HepG2 (cell line): ENCODE data around the gene FAM181A. TPM values are rescaled to one million over a fixed set of nuclear protein-coding genes. Genes with fewer than 3 reads are reported as not detected.

Source experiments
- AGO2 ChIP-seq: fragments of 200-400 bp; formaldehyde crosslinking; optimal IDR thresholded peaks from 2 replicates; pipeline ENCODE3; 2017; ENCODE audit warnings: mild to moderate bottlenecking, low read depth, low read length, moderate library complexity
- ATAD3A ChIP-seq: sonication (generic); formaldehyde crosslinking; IDR thresholded peaks from 2 replicates; pipeline ENCODE4 v1.4.0; 2020; ENCODE audit warnings: missing genetic modification reagents
- BATF2 ChIP-seq: sonication (generic); formaldehyde crosslinking; IDR thresholded peaks from 2 replicates; pipeline ENCODE4 v1.8.0; 2022; ENCODE audit warnings: mild to moderate bottlenecking, missing genetic modification reagents, moderate library complexity
- HMGA1 ChIP-seq: sonication (generic); formaldehyde crosslinking; conservative IDR thresholded peaks from 2 replicates; pipeline ENCODE4 v1.4.0; 2020; ENCODE audit warnings: missing genetic modification reagents
- HOXA7 ChIP-seq: sonication (generic); formaldehyde crosslinking; IDR thresholded peaks from 2 replicates; pipeline ENCODE4 v1.8.1; 2022; ENCODE audit warnings: mild to moderate bottlenecking, missing genetic modification reagents, moderate library complexity
- KMT2A ChIP-seq: sonication (generic); formaldehyde crosslinking; IDR thresholded peaks from 2 replicates; pipeline ENCODE4 v1.4.0; 2020; ENCODE audit warnings: missing genetic modification reagents
- PITX1 ChIP-seq: sonication (generic); formaldehyde crosslinking; IDR thresholded peaks from 2 replicates; pipeline ENCODE4 v1.5.1; 2020; ENCODE audit warnings: mild to moderate bottlenecking, missing genetic modification reagents
- PRMT3 ChIP-seq: sonication (generic); formaldehyde crosslinking; IDR thresholded peaks from 2 replicates; pipeline ENCODE4 v1.8.1; 2022; ENCODE audit warnings: low read depth, mild to moderate bottlenecking, moderate library complexity, missing genetic modification reagents, borderline replicate concordance
- REXO4 ChIP-seq: sonication (generic); formaldehyde crosslinking; IDR thresholded peaks from 2 replicates; pipeline ENCODE4 v1.8.0; 2022; ENCODE audit warnings: missing genetic modification reagents, mild to moderate bottlenecking, borderline replicate concordance
- RFXANK ChIP-seq: IDR thresholded peaks from 2 replicates; pipeline ENCODE4 v1.6.1; 2016
- SNAPC2 ChIP-seq: sonication (generic); formaldehyde crosslinking; IDR thresholded peaks from 2 replicates; pipeline ENCODE4 v1.8.1; 2022; ENCODE audit warnings: mild to moderate bottlenecking, missing genetic modification reagents
- ZBTB14 ChIP-seq: sonication (generic); formaldehyde crosslinking; IDR thresholded peaks from 2 replicates; pipeline ENCODE4 v1.4.0; 2020; ENCODE audit warnings: missing genetic modification reagents
- ZFP36L2 ChIP-seq: sonication (generic); formaldehyde crosslinking; IDR thresholded peaks from 2 replicates; pipeline ENCODE4 v1.4.0; 2020; ENCODE audit warnings: missing genetic modification reagents
- ZFY ChIP-seq: sonication (generic); formaldehyde crosslinking; IDR thresholded peaks from 2 replicates; pipeline ENCODE4 v1.4.0; 2020; ENCODE audit warnings: missing genetic modification reagents
- ZNF274 ChIP-seq: sonication (generic); formaldehyde crosslinking; IDR thresholded peaks from 2 replicates; pipeline ENCODE4 v1.5.1; 2020; ENCODE audit warnings: mild to moderate bottlenecking, missing genetic modification reagents
- ZNF335 ChIP-seq: sonication (generic); formaldehyde crosslinking; IDR thresholded peaks from 2 replicates; pipeline ENCODE4 v1.4.0; 2020; ENCODE audit warnings: missing genetic modification reagents
- ZNF33A ChIP-seq: sonication (generic); formaldehyde crosslinking; IDR thresholded peaks from 2 replicates; pipeline ENCODE4 v1.5.1; 2020; ENCODE audit warnings: missing genetic modification reagents, mild to moderate bottlenecking, moderate library complexity, borderline replicate concordance
- ZNF704 ChIP-seq: sonication (generic); formaldehyde crosslinking; IDR thresholded peaks from 2 replicates; pipeline ENCODE4 v1.8.1; 2023; ENCODE audit warnings: mild to moderate bottlenecking, inconsistent platforms, moderate library complexity, missing genetic modification reagents, borderline replicate concordance
- polyA plus RNA-seq, 8 experiments: library from polyadenylated mRNA; depleted of rRNA in 3 of 8; stranded (reverse) in 7 of 8; unstranded in 1 of 8; fragments of >200 nt; fragmentation: Illumina TruSeq in 4 of 8; extraction: Trizol in 4 of 8; gene quantifications; 2 replicates each; pipeline versions ENCODE4 v1.2.1 to v1.2.3, GENCODE V29; 2011 to 2016; ENCODE audit warnings: low read depth in 4 of 8, missing spikeins in 1 of 8, mixed read lengths in 1 of 8; ENCODE audit not compliant: insufficient read depth in 1 of 8
- total RNA-seq, 5 experiments: library from RNA; depleted of rRNA; stranded (reverse); fragments of >200 nt; fragmentation: Illumina TruSeq; extraction: Trizol; gene quantifications; 2 replicates each; pipeline ENCODE4 v1.2.3, GENCODE V29; 2016; ENCODE audit warnings: low read depth in 1 of 5
- TF ChIP-seq, protein P1 (sequence below): sonication (generic); formaldehyde crosslinking; IDR thresholded peaks from 2 replicates; pipeline ENCODE4 v1.8.0; 2022; ENCODE audit warnings: missing genetic modification reagents, low read depth, mild to moderate bottlenecking, borderline replicate concordance
- TF ChIP-seq, protein P2 (sequence below): sonication (generic); formaldehyde crosslinking; IDR thresholded peaks from 2 replicates; pipeline ENCODE4 v1.5.0; 2020; ENCODE audit warnings: mild to moderate bottlenecking, missing genetic modification reagents
- TF ChIP-seq, protein P3 (sequence below): sonication (generic); formaldehyde crosslinking; IDR thresholded peaks from 2 replicates; pipeline ENCODE4 v1.4.0; 2020; ENCODE audit warnings: missing genetic modification reagents
- TF ChIP-seq, protein P4 (sequence below): sonication (generic); formaldehyde crosslinking; IDR thresholded peaks from 2 replicates; pipeline ENCODE4 v1.8.0; 2023; ENCODE audit warnings: mild to moderate bottlenecking, missing genetic modification reagents

FAM181A gene
- total and polyA plus RNA-seq, 2 of the 13 experiments (the other 11 are each of a cell fraction or from before 2014, with no cell fraction given), result 1.1 to 1.5 TPM

DNA sequence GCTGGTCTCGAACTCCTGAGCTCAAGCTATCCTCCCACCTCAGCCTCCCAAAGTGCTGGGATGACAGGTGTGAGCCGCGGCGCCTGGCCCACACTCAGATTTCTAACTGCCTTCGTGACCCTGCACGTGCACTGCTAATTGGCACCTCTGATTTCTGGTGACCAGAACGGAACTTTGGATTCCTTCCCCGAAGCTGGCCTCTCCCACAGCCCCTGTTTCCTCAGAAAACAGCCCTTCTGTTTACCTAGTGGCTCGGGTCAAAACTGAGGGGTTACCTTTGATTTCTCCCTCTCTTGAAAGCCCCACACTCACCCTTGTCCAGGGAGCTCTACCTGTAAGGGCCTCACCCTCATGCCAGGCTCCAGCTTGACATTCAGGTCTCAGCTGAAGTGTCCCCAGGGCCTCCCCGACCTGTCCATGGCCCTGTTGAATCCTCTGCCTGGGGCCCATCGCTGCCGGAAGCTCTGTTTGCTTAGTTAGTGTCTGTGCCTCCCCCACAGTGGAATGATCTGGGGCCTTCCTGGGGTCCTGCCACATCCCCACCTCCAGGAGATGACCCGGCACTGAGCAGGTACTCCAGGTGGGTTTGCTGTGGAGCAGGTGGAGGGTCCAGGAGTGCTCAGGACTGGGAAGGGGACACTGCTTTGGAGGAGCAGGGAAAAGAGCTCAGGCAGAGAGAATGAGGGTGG is 24.4 kb upstream of the FAM181A start (continued):
- TF ChIP-seq, protein P1, sequence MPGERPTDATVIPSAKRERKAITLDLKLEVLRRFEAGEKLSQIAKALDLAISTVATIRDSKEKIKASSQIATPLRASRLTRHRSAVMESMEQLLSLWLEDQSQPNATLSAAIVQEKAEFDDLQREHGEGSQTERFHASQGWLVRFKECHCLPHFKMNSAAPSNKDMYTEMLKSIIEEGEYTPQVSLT (CRISPR knock-in tag), result no peak; the same call in 1 of the 2 replicates
- TF ChIP-seq ZNF335 (CRISPR knock-in tag) (no peak), REXO4 (CRISPR knock-in tag) (0 out of 2 replicates have a peak, but pooled peaks have one; percentile 26), HMGA1 (CRISPR knock-in tag) (no peak), ATAD3A (no peak), SNAPC2 (CRISPR knock-in tag) (no peak; the same call in 1 of the 2 replicates), PRMT3 (CRISPR knock-in tag) (no peak), ZFY (peak; percentile 60), ZNF33A (CRISPR knock-in tag) (no peak), ZNF274 (CRISPR knock-in tag) (no peak; the same call in 1 of the 2 replicates), PITX1 (CRISPR knock-in tag) (peak; percentile 69), ZBTB14 (CRISPR knock-in tag) (no peak), ZNF704 (CRISPR knock-in tag) (no peak), AGO2 (peak; percentile 44), KMT2A (CRISPR knock-in tag) (no peak), ZFP36L2 (CRISPR knock-in tag) (no peak), BATF2 (0 out of 2 replicates have a peak, but pooled peaks have one; percentile 48), HOXA7 (no peak), RFXANK (CRISPR knock-in tag) (no peak)
- TF ChIP-seq, protein P2, sequence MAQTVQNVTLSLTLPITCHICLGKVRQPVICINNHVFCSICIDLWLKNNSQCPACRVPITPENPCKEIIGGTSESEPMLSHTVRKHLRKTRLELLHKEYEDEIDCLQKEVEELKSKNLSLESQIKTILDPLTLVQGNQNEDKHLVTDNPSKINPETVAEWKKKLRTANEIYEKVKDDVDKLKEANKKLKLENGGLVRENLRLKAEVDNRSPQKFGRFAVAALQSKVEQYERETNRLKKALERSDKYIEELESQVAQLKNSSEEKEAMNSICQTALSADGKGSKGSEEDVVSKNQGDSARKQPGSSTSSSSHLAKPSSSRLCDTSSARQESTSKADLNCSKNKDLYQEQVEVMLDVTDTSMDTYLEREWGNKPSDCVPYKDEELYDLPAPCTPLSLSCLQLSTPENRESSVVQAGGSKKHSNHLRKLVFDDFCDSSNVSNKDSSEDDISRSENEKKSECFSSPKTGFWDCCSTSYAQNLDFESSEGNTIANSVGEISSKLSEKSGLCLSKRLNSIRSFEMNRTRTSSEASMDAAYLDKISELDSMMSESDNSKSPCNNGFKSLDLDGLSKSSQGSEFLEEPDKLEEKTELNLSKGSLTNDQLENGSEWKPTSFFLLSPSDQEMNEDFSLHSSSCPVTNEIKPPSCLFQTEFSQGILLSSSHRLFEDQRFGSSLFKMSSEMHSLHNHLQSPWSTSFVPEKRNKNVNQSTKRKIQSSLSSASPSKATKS, result no peak
- TF ChIP-seq, protein P3, sequence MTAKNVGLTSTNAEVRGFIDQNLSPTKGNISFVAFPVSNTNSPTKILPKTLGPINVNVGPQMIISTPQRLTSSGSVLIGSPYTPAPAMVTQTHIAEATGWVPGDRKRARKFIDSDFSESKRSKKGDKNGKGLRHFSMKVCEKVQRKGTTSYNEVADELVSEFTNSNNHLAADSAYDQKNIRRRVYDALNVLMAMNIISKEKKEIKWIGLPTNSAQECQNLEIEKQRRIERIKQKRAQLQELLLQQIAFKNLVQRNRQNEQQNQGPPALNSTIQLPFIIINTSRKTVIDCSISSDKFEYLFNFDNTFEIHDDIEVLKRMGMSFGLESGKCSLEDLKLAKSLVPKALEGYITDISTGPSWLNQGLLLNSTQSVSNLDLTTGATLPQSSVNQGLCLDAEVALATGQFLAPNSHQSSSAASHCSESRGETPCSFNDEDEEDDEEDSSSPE, result peak; percentile 76
- TF ChIP-seq, protein P4, sequence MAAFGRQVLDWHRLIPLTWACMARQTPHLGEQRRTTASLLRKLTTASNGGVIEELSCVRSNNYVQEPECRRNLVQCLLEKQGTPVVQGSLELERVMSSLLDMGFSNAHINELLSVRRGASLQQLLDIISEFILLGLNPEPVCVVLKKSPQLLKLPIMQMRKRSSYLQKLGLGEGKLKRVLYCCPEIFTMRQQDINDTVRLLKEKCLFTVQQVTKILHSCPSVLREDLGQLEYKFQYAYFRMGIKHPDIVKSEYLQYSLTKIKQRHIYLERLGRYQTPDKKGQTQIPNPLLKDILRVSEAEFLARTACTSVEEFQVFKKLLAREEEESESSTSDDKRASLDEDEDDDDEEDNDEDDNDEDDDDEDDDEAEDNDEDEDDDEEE, result no peak
